ENCODE measurements around the gene FAM228B.

DNA sequence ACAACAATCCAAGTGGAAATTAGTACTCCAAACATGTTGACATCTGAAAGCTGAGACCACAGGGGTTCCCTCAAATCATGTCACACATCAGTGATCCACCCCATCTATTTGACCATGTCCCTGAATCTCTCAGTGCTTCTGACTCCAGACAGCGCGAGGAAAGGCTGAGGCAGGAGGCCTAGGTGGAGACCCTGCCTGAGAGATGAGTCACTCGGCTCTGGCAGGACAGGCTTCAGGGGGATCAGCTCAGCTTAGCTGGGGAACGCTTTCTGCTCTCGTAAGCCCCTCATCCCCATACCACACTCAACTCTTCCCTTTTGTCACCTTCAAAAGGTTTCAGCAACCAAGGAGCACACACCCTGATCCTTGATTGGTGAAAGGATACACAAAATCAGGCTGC, 45.8 kb downstream of the FAM228B start:
- TF ChIP-seq CTCF (IDR thresholded peaks at IDR 0.05; ENCODE audit: insufficient read depth, low read depth, low read length) = no peak
- no peak for TF ChIP-seq EZH2 (IDR thresholded peaks at IDR 0.05; ENCODE audit: insufficient read depth, low read length)
